Subcutaneous adipose tissue (tissue), 4 donors: Measurements from ENCODE around the gene NUP50. TPM values are rescaled to one million over a fixed set of nuclear protein-coding genes. Genes with fewer than 3 reads are reported as not detected.

Source experiments
- CTCF ChIP-seq: fragments of 450-650 bp; IDR thresholded peaks from one replicate; pipeline ENCODE4 v1.5.1; 2016; ENCODE audit warnings: low read depth, mild to moderate bottlenecking, control low read depth, antibody characterized with exemption, moderate library complexity
- total RNA-seq, 4 donors: library from RNA; depleted of rRNA; stranded (reverse); fragments of >200 nt; gene quantifications; one replicate each; pipeline ENCODE4 v1.1.0, GENCODE V29; 2016

The NUP50 gene
- total RNA-seq, 4 donors from 2014 or later = 39.6 to 58.0 (median 50.2) TPM

- TF ChIP-seq CTCF = no peak
Measured at GRCh38 chr22:45206233-45206632, 42.5 kb downstream of the NUP50 start.

GRCh38 chr22:45207533-45207932 lies 43.8 kb downstream of the NUP50 start:
- TF ChIP-seq CTCF = no peak

GRCh38 chr22:45207981-45208664 lies 44.4 kb downstream of the NUP50 start:
- no peak for TF ChIP-seq CTCF

- no peak for TF ChIP-seq CTCF
Measured at GRCh38 chr22:45208696-45208992, 44.9 kb downstream of the NUP50 start.

- no peak for TF ChIP-seq CTCF
Measured at GRCh38 chr22:45208993-45209838, 45.5 kb downstream of the NUP50 start.

DNA sequence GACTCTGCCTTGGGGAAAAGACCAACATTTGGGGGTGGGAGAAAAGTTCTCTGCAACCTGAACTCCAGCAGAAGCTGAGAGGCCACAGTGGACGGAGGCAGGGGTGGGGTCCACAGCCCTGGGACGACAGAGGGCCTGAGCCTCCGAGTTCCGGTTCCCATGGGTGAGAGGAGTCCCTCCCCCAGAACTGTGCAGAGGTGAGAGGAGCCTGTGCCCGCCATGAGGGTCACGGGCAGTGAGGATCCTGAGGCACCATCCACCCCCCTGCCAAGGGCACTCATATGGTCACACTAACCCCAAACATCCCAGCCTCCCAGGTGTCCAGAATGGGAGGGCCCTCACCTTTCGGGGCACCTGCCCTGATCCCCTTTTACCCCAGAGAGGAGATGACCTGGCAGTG lies 46.4 kb downstream of the NUP50 start:
- no peak for TF ChIP-seq CTCF

DNA sequence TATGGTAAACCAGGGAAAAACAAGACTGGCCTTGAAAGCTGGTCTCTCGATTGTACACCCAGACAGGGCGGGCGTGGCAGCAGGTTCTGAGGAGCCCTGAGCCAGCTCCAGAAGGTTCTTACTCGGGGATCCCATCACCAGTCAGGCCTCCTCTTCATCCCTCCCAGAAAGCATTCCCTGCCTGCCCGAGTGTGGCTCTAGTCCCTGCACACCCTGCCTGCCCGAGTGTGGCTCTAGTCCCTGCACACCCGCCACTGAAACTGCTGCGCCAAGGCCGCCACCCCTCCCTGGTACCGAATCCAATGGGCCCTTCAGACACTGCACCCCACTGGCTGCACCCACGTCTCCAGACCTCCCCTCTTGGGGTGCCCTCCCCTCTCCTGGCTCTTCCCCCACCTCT lies 46.9 kb downstream of the NUP50 start:
- no peak for TF ChIP-seq CTCF
